Tibial nerve (tissue), 4 donors: Measurements from ENCODE around the gene ZCCHC12. TPM values are rescaled to one million over a fixed set of nuclear protein-coding genes. Genes with fewer than 3 reads are reported as not detected.

Experiments used
- DNase-seq, 2 donors: peaks; one replicate each; pipeline ENCODE4 v3.0.0-alpha.2; 2019; ENCODE audit warnings: low spot score in 2 of 2
- H3K27ac ChIP-seq, 4 donors: fragments of 200-600 bp; sonication (generic) in 3 of 4; one replicate each; pipeline ENCODE4 v1.5.1; 2017 to 2019; ENCODE audit warnings: mild to moderate bottlenecking in 1 of 4
- H3K27me3 ChIP-seq, 2 donors: fragments of 200-600 bp; sonication (generic) in 1 of 2; one replicate each; pipeline versions ENCODE4 v1.5.1 to v1.6.0; 2017 to 2019
- H3K36me3 ChIP-seq, 3 donors: fragments of 200-600 bp; sonication (generic); one replicate each; pipeline ENCODE4 v1.5.1; 2018 to 2019
- H3K4me1 ChIP-seq, 4 donors: fragments of 200-600 bp; sonication (generic) in 3 of 4; one replicate each; pipeline ENCODE4 v1.5.1; 2017 to 2019
- H3K4me3 ChIP-seq, 4 donors: fragments of 200-600 bp; sonication (generic) in 3 of 4; one replicate each; pipeline ENCODE4 v1.5.1; 2017 to 2019; ENCODE audit warnings: mild to moderate bottlenecking in 1 of 4, moderate library complexity in 1 of 4
- H3K9me3 ChIP-seq, 4 donors: fragments of 200-600 bp; sonication (generic) in 3 of 4; one replicate each; pipeline ENCODE4 v1.5.1; 2017 to 2019
- CTCF ChIP-seq, 5 experiments: fragments of 200-600 bp in 3 of 5; fragments of 450-650 bp in 2 of 5; sonication (generic) in 3 of 5; IDR thresholded peaks; one replicate each; pipeline ENCODE4 v1.5.1; 2016 to 2019; ENCODE audit warnings: antibody characterized with exemption in 5 of 5, mild to moderate bottlenecking in 3 of 5, moderate library complexity in 2 of 5
- EP300 ChIP-seq, 2 donors: sonication (generic); formaldehyde crosslinking; IDR thresholded peaks; one replicate each; pipeline ENCODE4 v1.6.1; 2017; ENCODE audit warnings: antibody characterized with exemption in 2 of 2, mild to moderate bottlenecking in 1 of 2
- POLR2A ChIP-seq, 2 donors: fragments of 450-650 bp; IDR thresholded peaks; one replicate each; pipeline ENCODE4 v1.6.1; 2017; ENCODE audit warnings: antibody characterized with exemption in 2 of 2, mild to moderate bottlenecking in 2 of 2, moderate library complexity in 2 of 2
- WGBS, 2 donors: methylation state at CpG; one replicate each; pipeline ENCODE4 v1.1.5; 2018; 5-methylcytosine and 5-hydroxymethylcytosine counted together
- total RNA-seq, 4 donors: library from RNA; depleted of rRNA; stranded (reverse); fragments of >200 nt; gene quantifications; one replicate each; pipeline ENCODE4 v1.1.0, GENCODE V29; 2016

Gene ZCCHC12
- total RNA-seq, 4 donors from 2014 or later = not detected

- TF ChIP-seq EP300 (IDR thresholded peaks at IDR 0.05) (no peak), POLR2A (IDR thresholded peaks at IDR 0.05) (no peak), CTCF (IDR thresholded peaks at IDR 0.05) (no peak)
- H3K27me3 ChIP-seq = no peaks in the 10 kb centered on the region
- 61 to 74% methylated on average over 3 of the region's 3 CpGs for WGBS, 2 donors
- no peaks in the 10 kb centered on the region for H3K4me1 ChIP-seq
- no peaks in the 10 kb centered on the region for H3K9me3 ChIP-seq
- no peak overlapping the region for H3K27ac ChIP-seq
- no peaks in the 10 kb centered on the region for H3K36me3 ChIP-seq
- H3K4me3 ChIP-seq = no peak overlapping the region
- DNase-seq = no peak
Observed at GRCh38 chrX:118857006-118857405, 33.4 kb downstream of the ZCCHC12 start.

- WGBS, 2 donors = 59 to 91% methylated on average over 2 of the region's 2 CpGs
- no peak for DNase-seq
- H3K27me3 ChIP-seq = no peaks in the 10 kb centered on the region
- no peaks in the 10 kb centered on the region for H3K9me3 ChIP-seq
- H3K4me3 ChIP-seq = no peak overlapping the region
- TF ChIP-seq EP300 (IDR thresholded peaks at IDR 0.05) (no peak), CTCF (IDR thresholded peaks at IDR 0.05) (no peak), POLR2A (IDR thresholded peaks at IDR 0.05) (no peak)
- no peaks in the 10 kb centered on the region for H3K4me1 ChIP-seq
- H3K27ac ChIP-seq = no peak overlapping the region
- H3K36me3 ChIP-seq = no peaks in the 10 kb centered on the region
Observed at GRCh38 chrX:118861338-118861737, 37.7 kb downstream of the ZCCHC12 start.

GRCh38 chrX:118862091-118862490, 38.5 kb downstream of the ZCCHC12 start:
- no peak for DNase-seq
- Histone ChIP-seq H3K36me3 (no peaks in the 10 kb centered on the region), H3K4me1 (no peaks in the 10 kb centered on the region), H3K27me3 (no peaks in the 10 kb centered on the region), H3K27ac (no peak overlapping the region), H3K4me3 (no peak overlapping the region), H3K9me3 (no peaks in the 10 kb centered on the region)
- no peak for TF ChIP-seq CTCF (IDR thresholded peaks at IDR 0.05)
- no peak for TF ChIP-seq EP300 (IDR thresholded peaks at IDR 0.05)
- TF ChIP-seq POLR2A (IDR thresholded peaks at IDR 0.05) = no peak
- WGBS, 2 donors = 33 to 53% methylated on average over 1 of the region's 1 CpG

GRCh38 chrX:118862979-118863378, 39.4 kb downstream of the ZCCHC12 start:
- Histone ChIP-seq H3K9me3 (no peaks in the 10 kb centered on the region), H3K27me3 (no peaks in the 10 kb centered on the region), H3K27ac (no peak overlapping the region), H3K36me3 (no peaks in the 10 kb centered on the region), H3K4me3 (no peak overlapping the region), H3K4me1 (no peaks in the 10 kb centered on the region)
- TF ChIP-seq POLR2A (IDR thresholded peaks at IDR 0.05) = no peak
- no peak for TF ChIP-seq CTCF (IDR thresholded peaks at IDR 0.05)
- no peak for TF ChIP-seq EP300 (IDR thresholded peaks at IDR 0.05)
- 58 to 77% methylated on average over 4 of the region's 4 CpGs for WGBS, 2 donors
- no peak for DNase-seq

GRCh38 chrX:118864063-118864635, 40.5 kb downstream of the ZCCHC12 start:
- no peaks in the 10 kb centered on the region for H3K36me3 ChIP-seq
- H3K4me1 ChIP-seq = no peaks in the 10 kb centered on the region
- 84 to 100% methylated on average over 3 of the region's 3 CpGs for WGBS, 2 donors
- no peak for TF ChIP-seq POLR2A (IDR thresholded peaks at IDR 0.05)
- no peak for TF ChIP-seq CTCF (IDR thresholded peaks at IDR 0.05)
- no peak for TF ChIP-seq EP300 (IDR thresholded peaks at IDR 0.05)
- H3K4me3 ChIP-seq = no peak overlapping the region
- no peak overlapping the region for H3K27ac ChIP-seq
- no peaks in the 10 kb centered on the region for H3K27me3 ChIP-seq
- DNase-seq = no peak
- H3K9me3 ChIP-seq = no peaks in the 10 kb centered on the region
